RWPE2 (cell line): ENCODE results near the gene EFCAB12.

Source experiments
- ATAC-seq: fragments of 200-7000 bp; cut with Tn5 transposase; 3 replicates; pipeline ENCODE4 v1.9.1; 2021; ENCODE audit warnings: low read depth
- DNase-seq: peaks from one replicate; pipeline ENCODE4 v3.0.0-alpha.2; 2020; ENCODE audit warnings: low spot score
- H3K27ac ChIP-seq: fragments of 450-650 bp; 2 replicates; pipeline ENCODE4 v1.5.1; 2017; ENCODE audit warnings: mild to moderate bottlenecking; ENCODE audit not compliant: poor library complexity, severe bottlenecking
- H3K27me3 ChIP-seq: fragments of 250-450 bp; sonication (Bioruptor Pico); 2 replicates; pipeline ENCODE4 v1.5.1; 2021; ENCODE audit warnings: mild to moderate bottlenecking, moderate library complexity; ENCODE audit not compliant: insufficient read depth, poor library complexity, severe bottlenecking
- H3K36me3 ChIP-seq: fragments of 250-450 bp; sonication (Bioruptor Pico); 2 replicates; pipeline ENCODE4 v1.5.1; 2020; ENCODE audit warnings: low read depth, mild to moderate bottlenecking, moderate library complexity
- H3K4me1 ChIP-seq: fragments of 250-450 bp; sonication (Bioruptor Pico); 2 replicates; pipeline ENCODE4 v1.5.1; 2021; ENCODE audit warnings: mild to moderate bottlenecking, moderate library complexity; ENCODE audit not compliant: insufficient read depth, poor library complexity, severe bottlenecking
- H3K4me3 ChIP-seq: fragments of 250-450 bp; sonication (Bioruptor Pico); 2 replicates; pipeline ENCODE4 v1.5.1; 2021; ENCODE audit warnings: mild to moderate bottlenecking, moderate library complexity; ENCODE audit not compliant: severe bottlenecking
- H3K9me3 ChIP-seq: fragments of 250-450 bp; sonication (Bioruptor Pico); 2 replicates; pipeline ENCODE4 v1.5.1; 2021; ENCODE audit warnings: mild to moderate bottlenecking, moderate library complexity; ENCODE audit not compliant: severe bottlenecking
- TF ChIP-seq, protein P1 (sequence below): fragments of 450-650 bp; IDR thresholded peaks from one replicate; pipeline ENCODE4 v1.5.1; 2017; ENCODE audit warnings: mild to moderate bottlenecking, moderate library complexity; ENCODE audit not compliant: poor library complexity, severe bottlenecking

The EFCAB12 gene

DNA sequence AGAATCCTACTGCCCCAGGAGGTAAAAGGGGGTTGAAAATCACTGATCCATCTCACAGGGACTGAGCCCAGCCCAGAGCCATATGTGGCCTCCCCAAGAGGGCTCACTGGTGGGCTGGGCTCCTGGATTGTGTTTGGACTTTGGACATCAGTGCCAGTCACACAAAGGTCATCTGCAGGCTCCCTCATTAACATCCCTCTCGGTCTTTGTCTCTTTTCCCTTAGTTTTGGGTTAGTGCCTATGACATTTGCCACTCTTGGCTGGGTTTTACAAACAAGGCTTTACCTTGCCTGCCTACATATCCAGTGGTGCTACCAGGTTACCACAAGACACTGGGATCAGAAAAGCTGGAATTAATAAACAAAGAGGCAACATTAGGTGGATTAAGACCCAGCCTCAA, 39.5 kb upstream of the EFCAB12 start:
- DNase-seq: no peak
- TF ChIP-seq, protein P1, sequence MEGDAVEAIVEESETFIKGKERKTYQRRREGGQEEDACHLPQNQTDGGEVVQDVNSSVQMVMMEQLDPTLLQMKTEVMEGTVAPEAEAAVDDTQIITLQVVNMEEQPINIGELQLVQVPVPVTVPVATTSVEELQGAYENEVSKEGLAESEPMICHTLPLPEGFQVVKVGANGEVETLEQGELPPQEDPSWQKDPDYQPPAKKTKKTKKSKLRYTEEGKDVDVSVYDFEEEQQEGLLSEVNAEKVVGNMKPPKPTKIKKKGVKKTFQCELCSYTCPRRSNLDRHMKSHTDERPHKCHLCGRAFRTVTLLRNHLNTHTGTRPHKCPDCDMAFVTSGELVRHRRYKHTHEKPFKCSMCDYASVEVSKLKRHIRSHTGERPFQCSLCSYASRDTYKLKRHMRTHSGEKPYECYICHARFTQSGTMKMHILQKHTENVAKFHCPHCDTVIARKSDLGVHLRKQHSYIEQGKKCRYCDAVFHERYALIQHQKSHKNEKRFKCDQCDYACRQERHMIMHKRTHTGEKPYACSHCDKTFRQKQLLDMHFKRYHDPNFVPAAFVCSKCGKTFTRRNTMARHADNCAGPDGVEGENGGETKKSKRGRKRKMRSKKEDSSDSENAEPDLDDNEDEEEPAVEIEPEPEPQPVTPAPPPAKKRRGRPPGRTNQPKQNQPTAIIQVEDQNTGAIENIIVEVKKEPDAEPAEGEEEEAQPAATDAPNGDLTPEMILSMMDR: no peak
- H3K9me3 ChIP-seq: no peaks in the 10 kb centered on the region

DNA sequence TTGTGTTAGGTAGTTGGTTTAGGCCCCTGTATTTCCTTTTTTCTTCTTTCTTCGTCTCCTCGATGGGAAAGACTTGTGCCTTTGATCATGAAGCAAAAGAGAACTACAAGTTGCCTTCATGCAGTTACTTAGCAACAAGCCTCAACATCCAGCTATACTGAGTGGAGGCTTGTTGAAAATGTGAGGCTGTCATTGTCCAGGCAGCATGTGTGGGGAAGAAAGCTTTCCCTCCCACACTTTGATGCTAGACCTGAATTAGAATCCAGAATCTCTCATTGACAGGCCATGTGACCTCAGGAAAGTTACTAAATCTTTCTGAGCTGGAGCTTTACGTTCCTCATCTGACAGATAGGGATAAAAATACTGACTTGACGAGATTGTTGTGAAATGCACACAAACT, 35.3 kb upstream of the EFCAB12 start:
- H3K4me3 ChIP-seq: no peak overlapping the region
- no peaks in the 10 kb centered on the region for H3K27me3 ChIP-seq
- no peak for ATAC-seq
- peaks cover 6% of the 10 kb centered on the region for H3K4me1 ChIP-seq
- TF ChIP-seq, protein P1: no peak
- DNase-seq: no peak
- H3K27ac ChIP-seq: no peak overlapping the region
- H3K9me3 ChIP-seq: no peaks in the 10 kb centered on the region
- H3K36me3 ChIP-seq: peaks cover 5% of the 10 kb centered on the region; the same call in 1 of the 2 replicates

More for the DNA sequence above, 39.5 kb upstream of the EFCAB12 start:
- Histone ChIP-seq H3K36me3 (peaks cover 6% of the 10 kb centered on the region; the same call in 1 of the 2 replicates), H3K27me3 (no peaks in the 10 kb centered on the region), H3K4me3 (no peak overlapping the region), H3K27ac (no peak overlapping the region), H3K4me1 (no peaks in the 10 kb centered on the region)
- no peak for ATAC-seq

DNA sequence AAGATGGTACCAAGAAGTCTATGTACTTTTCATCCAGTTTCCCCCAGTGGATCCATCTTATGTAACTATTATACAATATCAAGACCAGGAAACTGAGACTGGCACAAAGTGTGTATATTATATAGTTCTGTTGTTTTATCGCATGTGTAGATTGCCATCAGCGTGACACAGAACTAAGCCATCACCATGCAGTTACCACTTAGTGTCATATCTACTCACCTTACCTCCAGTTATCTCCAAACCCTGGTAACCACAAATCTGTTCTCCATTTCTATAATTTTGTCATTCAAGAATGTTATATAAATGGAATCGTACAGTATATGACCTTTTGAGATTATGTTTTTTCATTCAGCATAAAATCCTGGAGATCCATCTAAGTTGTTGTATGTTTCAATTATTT, 34.7 kb upstream of the EFCAB12 start:
- peaks cover 6% of the 10 kb centered on the region for H3K4me1 ChIP-seq
- peaks cover 5% of the 10 kb centered on the region; the same call in 1 of the 2 replicates for H3K36me3 ChIP-seq
- DNase-seq (no peak), ATAC-seq (no peak)
- TF ChIP-seq, protein P1: no peak
- H3K27ac ChIP-seq: no peak overlapping the region
- H3K27me3 ChIP-seq: no peaks in the 10 kb centered on the region
- no peak overlapping the region for H3K4me3 ChIP-seq
- no peaks in the 10 kb centered on the region for H3K9me3 ChIP-seq

DNA sequence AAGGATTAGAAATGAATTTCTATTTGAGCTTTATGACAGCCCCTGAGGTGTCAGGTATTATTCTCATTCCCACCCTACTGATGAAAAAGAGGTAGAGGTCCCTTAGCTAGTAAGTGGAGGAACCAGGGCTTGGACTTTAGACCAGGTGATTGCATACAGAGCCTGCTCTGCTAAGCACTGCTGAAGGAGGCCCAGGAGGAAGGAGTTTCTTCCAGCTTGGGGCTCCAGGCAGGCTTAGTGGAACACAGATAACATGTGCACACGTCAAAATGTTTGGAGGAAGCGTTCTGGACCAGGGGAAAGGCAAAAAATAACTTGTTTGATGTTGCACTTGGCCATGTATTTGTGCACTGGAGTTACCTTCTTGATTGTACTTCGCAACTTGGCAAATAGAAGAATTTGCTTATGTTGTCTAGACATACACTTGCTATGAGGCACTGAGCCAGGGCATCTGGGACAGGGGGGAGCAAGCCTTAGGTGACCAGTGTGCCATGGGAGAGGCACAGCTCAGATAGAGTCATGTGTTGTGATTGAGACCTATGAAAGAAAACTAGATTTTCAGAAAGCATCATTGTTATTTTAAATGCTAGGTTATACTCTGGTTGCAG, 34.0 kb upstream of the EFCAB12 start:
- H3K4me1 ChIP-seq: peaks cover 6% of the 10 kb centered on the region
- peaks cover 5% of the 10 kb centered on the region; the same call in 1 of the 2 replicates for H3K36me3 ChIP-seq
- H3K27me3 ChIP-seq: no peaks in the 10 kb centered on the region
- no peak for ATAC-seq
- H3K4me3 ChIP-seq: no peak overlapping the region
- no peak for DNase-seq
- H3K9me3 ChIP-seq: no peaks in the 10 kb centered on the region
- TF ChIP-seq, protein P1: no peak
- H3K27ac ChIP-seq: no peak overlapping the region

DNA sequence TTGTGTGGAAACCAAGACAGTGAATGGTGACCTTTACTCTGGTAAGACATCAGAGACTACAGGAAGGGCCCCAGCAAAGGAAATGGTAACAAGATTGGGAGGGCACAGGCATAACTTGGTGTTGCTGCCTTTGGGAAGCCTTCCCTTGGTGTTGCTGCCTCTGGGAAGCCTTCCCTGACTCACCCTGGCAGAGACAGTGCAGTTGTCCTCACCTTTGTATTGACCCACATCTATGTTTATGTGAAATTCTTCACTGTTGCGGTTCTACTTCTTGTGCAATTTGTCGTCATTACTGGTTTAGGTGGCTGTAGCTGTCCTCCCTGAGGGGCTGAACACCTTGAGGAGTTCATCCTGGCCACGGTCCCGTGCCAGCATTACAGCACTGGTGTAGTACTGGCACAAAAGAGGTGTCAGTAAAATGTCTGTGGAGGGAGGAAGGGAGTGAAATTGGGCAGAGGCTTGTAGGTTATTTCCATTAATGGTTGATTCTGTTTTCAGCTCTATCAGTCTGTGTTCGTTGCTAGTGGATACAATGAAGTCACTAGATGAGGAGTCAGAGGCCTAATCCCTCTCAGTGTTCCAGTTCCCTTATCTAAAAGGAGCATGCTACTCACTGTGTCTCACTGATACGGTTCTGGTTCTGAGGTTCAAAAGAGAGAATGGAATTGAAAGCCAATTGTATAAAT, 33.2 kb upstream of the EFCAB12 start:
- H3K27ac ChIP-seq: no peak overlapping the region
- TF ChIP-seq, protein P1: no peak
- H3K4me3 ChIP-seq: no peak overlapping the region
- DNase-seq (no peak), ATAC-seq (peak; percentile 63)
- peaks cover 5% of the 10 kb centered on the region; the same call in 1 of the 2 replicates for H3K36me3 ChIP-seq
- H3K4me1 ChIP-seq: peaks cover 6% of the 10 kb centered on the region
- no peaks in the 10 kb centered on the region for H3K27me3 ChIP-seq
- H3K9me3 ChIP-seq: no peaks in the 10 kb centered on the region
